CD4-positive, alpha-beta T cell treated with Interleukin-4 for 4 hours (primary cell): ENCODE results near the gene ZNF697.
A peak's percentile ranks its signal among the peaks of the same experiment; 100 is the strongest.
"Not testable (repeated sequence)": the region's sequence is repeated elsewhere in the genome, so short reads cannot be mapped to it uniquely, and the experiment has no call there.

Experiments used
- DNase-seq: peaks from one replicate; pipeline ENCODE4 v3.0.0-alpha.2; 2020

ZNF697 gene

GRCh38 chr1:119626841-119627240, 21.2 kb downstream of the ZNF697 start:
- no peak for DNase-seq

- DNase-seq = no peak
Measured at GRCh38 chr1:119626011-119626545, 22.0 kb downstream of the ZNF697 start.

DNA sequence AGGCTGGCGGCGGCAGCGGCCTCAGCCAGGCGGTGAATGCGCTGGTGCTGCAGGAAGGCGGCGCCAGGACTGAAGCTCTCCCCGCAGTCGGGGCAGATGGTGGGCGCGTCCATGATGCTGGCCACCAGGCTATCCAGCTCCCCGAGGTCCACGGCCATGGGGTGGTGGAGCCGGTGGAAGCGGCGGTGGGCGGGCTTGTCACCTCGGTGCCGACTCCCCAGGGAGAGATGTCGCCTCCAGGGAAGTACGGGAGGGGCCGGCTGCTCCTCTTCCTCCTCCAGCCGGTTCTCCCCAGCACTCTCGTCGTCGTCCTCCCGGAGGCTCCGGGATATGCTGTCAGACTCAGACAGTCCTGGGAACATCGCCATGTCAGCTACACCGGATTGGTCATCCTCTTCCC, 24.4 kb downstream of the ZNF697 start:
- no peak for DNase-seq

- no peak for DNase-seq
Measured at GRCh38 chr1:119623193-119623515, 24.9 kb downstream of the ZNF697 start.

DNA sequence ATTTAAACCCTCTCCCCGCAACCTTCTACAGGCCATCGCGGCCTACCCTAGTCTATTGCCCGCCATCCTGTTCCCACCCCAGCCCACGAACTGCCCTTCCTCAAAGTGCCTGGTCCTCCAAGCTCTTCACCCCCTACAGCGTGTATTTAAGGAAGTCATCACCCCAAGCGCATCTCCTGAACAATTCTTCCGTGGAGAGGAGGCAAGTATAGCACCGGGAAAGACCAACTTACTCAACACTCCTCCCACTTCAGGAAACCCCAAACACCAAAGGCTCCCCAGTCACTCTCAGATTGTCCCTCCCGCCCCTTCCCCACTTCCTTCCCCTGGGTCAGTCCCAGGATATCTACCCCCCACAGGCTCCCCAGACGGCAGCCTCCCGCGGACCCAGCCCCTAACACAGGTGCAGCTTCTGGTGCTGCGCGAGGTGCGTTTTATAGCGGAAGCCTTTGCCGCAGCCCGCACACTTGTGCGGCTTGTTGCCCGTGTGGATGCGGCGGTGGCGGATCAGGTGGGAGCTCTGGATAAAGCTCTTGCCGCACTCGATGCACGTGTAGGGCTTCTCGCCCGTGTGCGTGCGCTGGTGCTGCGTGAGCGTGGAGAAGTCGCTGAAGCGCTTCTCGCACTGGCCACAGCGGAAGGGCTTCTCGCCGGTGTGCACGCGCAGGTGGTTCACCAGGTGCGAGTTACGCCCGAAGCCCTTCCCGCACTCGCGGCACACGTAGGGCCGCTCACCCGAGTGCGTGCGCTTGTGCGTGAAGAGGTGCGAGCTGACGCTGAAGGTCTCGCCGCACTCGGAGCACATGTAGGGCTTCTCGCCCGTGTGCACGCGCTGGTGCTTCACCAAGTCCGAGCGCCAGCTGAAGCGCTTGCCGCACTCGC, 25.5 kb downstream of the ZNF697 start:
- DNase-seq = no peak

- DNase-seq = no peak
Measured at GRCh38 chr1:119621705-119622104, 26.4 kb downstream of the ZNF697 start.

DNA sequence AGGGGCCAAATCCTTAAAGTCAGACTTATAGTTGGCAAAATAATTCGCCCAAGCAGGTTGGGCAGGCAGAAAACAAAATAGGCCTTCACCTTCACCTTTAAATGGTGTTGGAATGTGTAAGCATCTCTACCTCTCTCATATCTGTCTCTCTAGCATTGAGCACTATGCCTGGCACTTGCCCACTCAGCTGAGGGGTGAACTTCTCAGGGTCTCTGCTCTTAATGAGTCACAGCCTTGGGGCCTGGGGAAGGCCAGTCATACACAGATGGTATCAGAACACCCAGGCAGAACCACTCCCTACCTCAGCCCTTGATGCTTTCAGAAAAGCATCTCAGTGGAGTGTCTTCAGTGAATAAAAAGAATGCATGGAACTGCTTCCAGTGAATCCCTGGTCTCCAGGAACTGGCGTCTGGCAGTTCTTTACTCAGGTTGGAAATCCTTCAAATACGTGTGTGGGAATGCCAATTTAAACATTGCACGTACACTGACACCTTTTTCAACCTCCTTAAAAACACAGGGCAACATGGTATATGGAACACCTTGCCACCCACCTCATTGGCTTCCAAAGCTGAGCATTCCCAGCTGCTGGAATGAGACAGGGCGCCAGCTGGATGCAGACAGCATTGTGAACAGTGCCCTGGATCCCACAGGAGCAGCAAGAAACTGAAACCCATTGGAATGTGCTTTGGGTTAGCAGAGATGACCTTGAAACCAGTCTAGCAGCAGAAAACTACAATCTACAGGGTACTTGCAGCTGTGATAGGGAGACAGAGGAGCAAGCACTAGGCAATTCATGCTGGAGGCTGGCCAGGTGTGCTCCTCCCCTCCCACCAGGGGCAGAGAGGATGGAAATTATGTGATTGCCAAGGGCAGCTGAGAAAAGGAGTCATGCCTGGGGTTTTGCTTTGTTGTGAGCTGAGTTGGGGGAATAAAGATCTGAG, 30.0 kb downstream of the ZNF697 start:
- DNase-seq = no peak

DNA sequence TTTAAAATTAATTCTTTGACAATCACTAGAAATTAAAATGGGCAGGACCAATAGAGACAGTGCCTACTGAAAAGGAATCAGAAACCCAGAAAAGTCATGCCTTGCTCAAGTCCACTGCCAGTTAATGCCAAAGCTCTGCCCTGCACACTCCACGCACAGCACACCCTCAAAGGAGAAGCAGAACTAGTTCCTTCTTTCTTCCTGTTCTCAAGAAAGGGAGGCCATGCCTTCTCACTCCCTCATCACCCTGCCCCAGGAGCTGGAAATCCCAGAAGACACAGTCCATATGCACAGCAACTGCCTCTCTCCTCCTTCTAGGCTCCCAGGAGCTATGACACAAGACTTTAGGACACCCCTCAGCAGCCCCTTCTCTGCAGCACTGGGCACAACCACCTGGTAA, 31.3 kb downstream of the ZNF697 start:
- DNase-seq = not testable (repeated sequence)

- DNase-seq = not testable (repeated sequence)
Measured at GRCh38 chr1:119615100-119615499, 33.0 kb downstream of the ZNF697 start.

DNA sequence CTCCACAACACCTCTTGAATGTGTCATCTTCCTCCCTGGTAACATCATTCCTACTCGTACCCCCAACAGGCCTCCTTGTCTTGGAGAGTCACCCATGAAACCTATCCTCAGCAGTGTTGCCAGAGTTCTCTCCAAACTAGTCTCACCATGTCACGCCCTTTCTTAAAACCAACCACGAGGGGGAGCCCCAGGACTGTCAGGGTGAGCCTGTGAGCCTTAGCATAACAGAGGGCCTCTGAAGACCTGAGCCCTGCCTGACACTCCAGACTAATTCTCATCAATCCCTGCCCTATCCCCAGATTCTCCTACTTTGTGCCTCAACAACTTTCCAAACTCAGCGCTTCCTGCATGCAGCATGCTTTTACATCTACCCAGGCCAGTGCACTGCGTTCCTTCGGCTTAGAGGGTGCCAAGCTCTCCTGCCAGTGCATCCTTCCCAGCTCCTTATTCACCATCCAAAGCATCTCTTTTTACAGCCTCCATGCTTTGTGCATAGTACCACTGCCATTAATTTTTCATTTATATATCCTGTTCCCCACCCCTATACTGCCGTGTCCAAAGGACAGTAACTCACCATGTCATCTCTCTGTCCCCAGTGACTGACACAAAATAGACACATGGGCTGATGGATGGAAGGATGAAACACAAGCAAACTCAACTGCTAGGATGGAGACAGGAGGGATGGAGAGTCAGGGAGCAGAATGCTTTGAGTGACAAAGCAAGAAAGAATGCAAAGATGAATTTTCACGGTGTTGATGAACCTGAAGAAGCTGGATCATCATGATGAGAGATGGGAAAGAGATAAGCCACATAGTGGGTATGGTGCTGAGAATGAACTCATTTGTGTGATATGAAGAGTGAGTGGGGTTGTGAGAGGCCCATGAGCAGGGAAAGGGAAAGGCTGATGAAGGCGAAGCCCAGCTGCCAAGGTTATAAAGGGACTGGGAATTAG, 34.0 kb downstream of the ZNF697 start:
- DNase-seq = peak; percentile 46

- DNase-seq = peak; percentile 34
Measured at GRCh38 chr1:119611701-119612113, 36.4 kb downstream of the ZNF697 start.

DNA sequence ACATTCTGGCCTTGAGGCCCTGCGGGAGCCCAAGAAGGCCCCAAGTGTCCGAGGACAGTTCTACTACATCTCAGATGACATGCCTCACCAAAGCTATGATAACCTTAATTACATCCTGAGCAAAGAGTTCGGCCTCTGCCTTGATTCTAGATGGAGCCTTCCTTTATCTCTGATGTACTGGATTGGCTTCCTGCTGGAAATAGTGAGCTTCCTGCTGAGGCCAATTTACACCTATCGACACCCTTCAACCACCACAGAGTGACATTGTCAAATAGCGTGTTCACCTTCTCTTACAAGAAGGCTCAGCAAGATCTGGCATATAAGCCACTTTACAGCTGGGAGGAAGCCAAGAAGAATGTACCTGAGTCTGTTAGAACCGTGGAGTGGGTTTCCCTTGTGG, 39.2 kb downstream of the ZNF697 start:
- not testable (repeated sequence) for DNase-seq

DNA sequence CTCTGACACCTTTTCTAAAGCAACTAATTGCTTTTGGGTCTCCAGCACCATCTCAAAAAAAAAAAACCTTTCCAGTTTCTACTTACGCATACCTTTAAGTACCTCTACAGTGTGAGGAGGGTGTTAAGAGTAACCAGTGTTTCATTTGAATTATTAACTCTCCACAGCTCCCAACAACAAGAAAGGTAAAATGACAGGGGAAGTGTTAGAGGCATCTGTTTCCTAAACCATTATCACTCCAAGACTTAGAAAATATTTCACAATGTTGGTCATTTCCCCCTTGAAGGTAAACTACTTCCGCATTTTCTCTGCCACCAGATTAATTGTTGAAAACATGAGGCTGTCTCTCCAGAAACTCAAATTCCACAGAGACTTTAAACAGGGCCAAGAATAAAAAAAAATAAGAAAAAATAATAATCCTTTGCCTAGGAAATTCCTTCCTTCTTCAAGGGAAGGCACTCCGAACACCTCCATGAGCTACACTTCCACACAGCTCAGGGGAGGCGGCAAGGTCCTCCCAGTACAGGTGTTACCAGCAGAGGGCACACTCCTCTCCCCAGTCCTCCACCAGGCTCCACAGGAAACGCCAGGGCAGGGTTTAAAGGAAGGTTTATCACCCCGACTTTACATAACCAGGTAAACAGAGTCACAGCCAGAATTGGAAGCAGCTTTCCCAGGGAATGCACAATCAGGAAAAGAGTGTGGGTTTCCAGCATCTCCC, 40.8 kb downstream of the ZNF697 start:
- not testable (repeated sequence) for DNase-seq

DNA sequence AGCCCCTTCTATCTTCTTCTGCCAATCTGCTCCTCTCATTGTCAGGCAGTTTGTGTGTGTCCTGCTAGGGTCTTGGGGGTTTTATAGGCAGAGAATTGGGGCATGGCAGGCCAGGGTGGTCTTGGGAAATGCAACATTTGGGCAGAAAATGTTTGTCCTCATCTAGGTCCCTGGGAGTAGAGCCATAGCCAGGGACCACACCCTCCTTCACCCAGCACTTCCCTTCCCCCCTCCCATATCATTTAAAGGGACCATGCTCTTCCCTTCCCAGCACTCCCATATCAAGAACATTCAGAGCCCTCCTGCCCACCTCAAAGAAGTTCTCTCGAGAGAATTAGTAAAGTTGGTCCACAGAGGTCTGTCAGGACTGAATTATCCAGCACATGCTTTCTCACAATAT, 41.7 kb downstream of the ZNF697 start:
- DNase-seq = no peak

DNA sequence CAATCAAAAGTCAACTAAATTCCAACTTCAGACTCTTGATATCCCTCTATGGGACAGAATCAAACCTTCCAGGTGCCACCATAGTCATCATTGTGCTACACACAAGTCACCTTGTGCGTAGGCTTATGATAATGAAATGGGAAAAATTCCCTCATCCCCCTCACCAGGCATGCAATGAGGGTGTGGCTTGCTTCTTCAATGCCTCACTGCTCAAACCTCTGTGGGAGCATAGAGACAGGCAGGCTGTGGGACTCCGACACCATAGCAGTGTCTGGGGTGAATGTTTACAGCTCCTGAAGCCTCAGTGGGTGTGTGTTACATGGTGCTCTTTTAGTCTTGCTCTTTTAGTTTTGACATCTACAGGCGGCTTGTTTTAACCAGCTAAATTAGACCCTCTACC, 42.4 kb downstream of the ZNF697 start:
- DNase-seq = no peak

GRCh38 chr1:119605080-119605479, 43.0 kb downstream of the ZNF697 start:
- DNase-seq = not testable (repeated sequence)

- DNase-seq = no peak
Measured at GRCh38 chr1:119603695-119604094, 44.4 kb downstream of the ZNF697 start.

- DNase-seq = not testable (repeated sequence)
Measured at GRCh38 chr1:119603241-119603640, 44.8 kb downstream of the ZNF697 start.

DNA sequence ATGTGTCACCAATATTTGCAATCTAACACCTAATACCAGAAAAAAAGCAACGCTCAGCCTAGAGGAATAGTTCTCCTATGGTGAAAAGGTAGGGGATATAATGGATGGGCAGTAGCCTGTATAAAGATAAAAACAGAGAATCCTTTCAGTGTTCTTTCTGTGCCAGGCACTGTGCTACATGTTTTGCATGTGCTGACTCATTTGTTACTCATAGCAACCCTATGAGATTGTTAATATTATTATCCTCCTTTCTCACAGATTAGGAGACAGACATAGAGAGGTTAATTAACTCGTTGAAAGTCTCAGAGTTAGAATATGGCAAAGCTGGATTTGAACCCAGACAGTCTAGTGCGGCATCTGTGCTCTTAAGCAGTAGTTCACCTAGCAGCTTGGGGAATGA, 45.3 kb downstream of the ZNF697 start:
- DNase-seq = not testable (repeated sequence)

DNA sequence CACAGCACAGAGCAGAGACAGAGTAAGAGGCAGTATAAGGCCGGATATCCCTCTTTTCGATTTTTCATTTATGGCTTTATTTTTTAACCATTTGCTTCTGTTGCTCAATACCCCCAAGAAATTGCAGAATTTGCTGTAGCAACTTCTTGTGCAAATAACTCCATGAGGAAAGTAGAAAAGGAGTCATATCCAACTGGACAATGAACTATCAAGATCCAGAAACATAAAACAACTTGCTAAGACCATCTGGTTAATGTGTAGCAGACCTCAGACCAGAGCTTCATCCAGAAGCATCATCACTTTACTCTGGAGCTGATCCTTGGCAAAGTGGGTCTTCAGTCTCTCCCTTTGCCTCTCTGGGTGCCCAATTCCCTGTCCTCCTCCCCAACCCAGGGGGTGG, 45.9 kb downstream of the ZNF697 start:
- DNase-seq = no peak

- no peak for DNase-seq
Measured at GRCh38 chr1:119600976-119601375, 47.1 kb downstream of the ZNF697 start.

GRCh38 chr1:119600561-119600960, 47.5 kb downstream of the ZNF697 start:
- no peak for DNase-seq
